ENCODE data around the gene AR.

DNA sequence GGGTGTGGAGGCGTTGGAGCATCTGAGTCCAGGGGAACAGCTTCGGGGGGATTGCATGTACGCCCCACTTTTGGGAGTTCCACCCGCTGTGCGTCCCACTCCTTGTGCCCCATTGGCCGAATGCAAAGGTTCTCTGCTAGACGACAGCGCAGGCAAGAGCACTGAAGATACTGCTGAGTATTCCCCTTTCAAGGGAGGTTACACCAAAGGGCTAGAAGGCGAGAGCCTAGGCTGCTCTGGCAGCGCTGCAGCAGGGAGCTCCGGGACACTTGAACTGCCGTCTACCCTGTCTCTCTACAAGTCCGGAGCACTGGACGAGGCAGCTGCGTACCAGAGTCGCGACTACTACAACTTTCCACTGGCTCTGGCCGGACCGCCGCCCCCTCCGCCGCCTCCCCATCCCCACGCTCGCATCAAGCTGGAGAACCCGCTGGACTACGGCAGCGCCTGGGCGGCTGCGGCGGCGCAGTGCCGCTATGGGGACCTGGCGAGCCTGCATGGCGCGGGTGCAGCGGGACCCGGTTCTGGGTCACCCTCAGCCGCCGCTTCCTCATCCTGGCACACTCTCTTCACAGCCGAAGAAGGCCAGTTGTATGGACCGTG is 2.2 kb downstream of the AR start:
- TF ChIP-seq EZH2 (conservative IDR thresholded peaks at IDR 0.05; ENCODE audit: low read depth, low read length) (no peak; the same call in 1 of the 2 replicates), REPIN1 (CRISPR knock-in tag; IDR thresholded peaks at IDR 0.05; ENCODE audit: borderline replicate concordance, low read depth) (no peak), ZBTB7A (CRISPR knock-in tag; IDR thresholded peaks at IDR 0.05) (no peak), POLR2AphosphoS5 (IDR thresholded peaks at IDR 0.05; ENCODE audit: low read depth, low read length) (no peak)
